ENCODE results near the gene EYA2.
"Not testable (repeated sequence)": the region's sequence is repeated elsewhere in the genome, so short reads cannot be mapped to it uniquely, and the experiment has no call there.

EYA2 gene

DNA sequence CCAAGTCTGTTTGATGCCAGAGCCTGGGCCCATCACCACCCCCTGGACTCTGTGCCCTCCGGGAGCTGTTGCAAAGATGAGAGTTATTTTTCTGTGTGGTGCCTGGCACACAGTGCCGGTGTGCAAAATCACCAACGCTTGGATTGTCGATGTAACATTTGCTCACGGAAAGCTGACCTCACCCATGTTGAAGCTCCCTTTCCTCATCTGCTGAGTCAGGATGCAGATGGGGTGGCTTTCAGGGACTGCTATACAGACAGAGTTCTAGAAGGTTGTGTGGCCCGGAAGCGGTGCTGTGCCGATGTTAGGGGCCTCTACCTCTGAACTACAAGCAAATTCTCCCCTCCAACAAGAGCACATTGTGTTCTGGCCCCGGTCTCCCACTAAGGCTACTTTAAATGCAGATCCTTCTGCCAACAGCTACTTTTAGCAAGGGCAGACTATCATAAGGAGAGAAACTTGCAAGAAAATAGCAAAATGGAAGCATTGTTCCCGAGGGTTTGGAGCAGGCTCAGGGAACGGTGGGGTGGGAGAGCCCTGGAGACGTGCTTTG lies 34.0 kb downstream of the EYA2 start:
- Histone ChIP-seq H3K4me1 (ENCODE audit: control insufficient read depth, insufficient read depth, low read length, poor library complexity, severe bottlenecking) (no peaks in the 10 kb centered on the region), H3K9me3 (ENCODE audit: control insufficient read depth, low read length) (no peaks in the 10 kb centered on the region), H3K27ac (ENCODE audit: insufficient read depth, low read length, poor library complexity, severe bottlenecking) (no peak overlapping the region), H3K4me3 (ENCODE audit: insufficient read depth, low read depth, low read length, poor library complexity, severe bottlenecking) (no peak overlapping the region), H3K36me3 (ENCODE audit: control insufficient read depth, insufficient read depth, low read length) (no peaks in the 10 kb centered on the region), H3K27me3 (replicated peaks; ENCODE audit: control insufficient read depth, insufficient read depth, low read length, poor library complexity, severe bottlenecking) (no peaks in the 10 kb centered on the region)
- DNase-seq, result no peak

DNA sequence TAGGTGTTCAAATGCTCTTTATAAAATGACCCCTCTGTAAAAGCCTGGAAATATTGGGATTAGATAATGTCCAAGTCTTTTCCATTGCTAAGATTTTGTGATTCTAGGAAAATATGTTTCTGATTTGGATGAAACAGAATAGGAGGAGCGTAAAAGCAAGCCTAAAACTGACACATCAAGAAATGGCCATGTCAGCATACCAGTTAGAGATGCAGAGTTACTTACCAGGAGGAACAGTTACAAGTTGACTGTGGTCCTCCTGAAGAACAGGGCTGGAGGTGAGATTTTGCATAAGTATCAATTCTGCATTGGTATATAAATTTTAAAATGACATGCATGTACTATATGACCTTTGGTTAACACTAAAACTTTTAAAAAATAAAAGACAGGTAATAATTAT lies 35.3 kb downstream of the EYA2 start:
- Histone ChIP-seq H3K4me3 (ENCODE audit: insufficient read depth, low read depth, low read length, poor library complexity, severe bottlenecking) (no peak overlapping the region), H3K9me3 (ENCODE audit: control insufficient read depth, low read length) (no peaks in the 10 kb centered on the region), H3K4me1 (ENCODE audit: control insufficient read depth, insufficient read depth, low read length, poor library complexity, severe bottlenecking) (no peaks in the 10 kb centered on the region), H3K27me3 (replicated peaks; ENCODE audit: control insufficient read depth, insufficient read depth, low read length, poor library complexity, severe bottlenecking) (no peaks in the 10 kb centered on the region), H3K27ac (ENCODE audit: insufficient read depth, low read length, poor library complexity, severe bottlenecking) (no peak overlapping the region), H3K36me3 (ENCODE audit: control insufficient read depth, insufficient read depth, low read length) (no peaks in the 10 kb centered on the region)
- no peak for DNase-seq

DNA sequence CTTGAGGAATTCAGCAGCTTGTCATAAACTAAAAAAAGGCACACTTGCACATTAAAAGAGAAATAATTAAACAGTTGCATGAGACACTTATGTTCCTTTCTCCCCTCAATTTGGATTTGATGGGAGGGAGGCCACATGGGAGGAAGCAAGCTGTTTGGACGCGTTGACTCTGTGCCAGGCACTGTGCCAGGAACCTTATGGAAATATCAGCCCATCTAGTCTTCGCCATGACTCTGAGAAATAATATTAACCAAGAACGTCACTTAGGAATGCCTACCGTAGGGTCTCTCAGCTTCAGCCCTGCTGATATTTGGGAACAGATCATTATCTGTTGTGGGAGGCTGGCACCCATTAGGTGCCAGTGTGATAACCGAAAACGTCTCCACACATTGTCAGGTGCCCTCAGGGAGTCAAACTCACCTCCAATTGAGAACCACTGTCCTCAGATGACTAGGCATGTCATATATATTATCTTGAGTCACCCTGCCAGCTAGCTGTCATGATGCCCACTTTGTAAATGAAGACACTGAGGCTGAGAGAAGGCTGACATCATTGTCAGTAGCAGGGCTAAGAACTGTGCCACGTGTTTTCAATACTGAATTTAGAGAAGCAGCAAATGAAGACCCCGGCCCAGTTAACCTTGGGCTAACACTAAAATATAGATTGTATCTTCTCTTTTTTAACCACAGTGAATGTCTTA lies 36.1 kb downstream of the EYA2 start:
- H3K36me3 ChIP-seq (ENCODE audit: control insufficient read depth, insufficient read depth, low read length), result no peaks in the 10 kb centered on the region
- no peaks in the 10 kb centered on the region for H3K27me3 ChIP-seq (replicated peaks; ENCODE audit: control insufficient read depth, insufficient read depth, low read length, poor library complexity, severe bottlenecking)

DNA sequence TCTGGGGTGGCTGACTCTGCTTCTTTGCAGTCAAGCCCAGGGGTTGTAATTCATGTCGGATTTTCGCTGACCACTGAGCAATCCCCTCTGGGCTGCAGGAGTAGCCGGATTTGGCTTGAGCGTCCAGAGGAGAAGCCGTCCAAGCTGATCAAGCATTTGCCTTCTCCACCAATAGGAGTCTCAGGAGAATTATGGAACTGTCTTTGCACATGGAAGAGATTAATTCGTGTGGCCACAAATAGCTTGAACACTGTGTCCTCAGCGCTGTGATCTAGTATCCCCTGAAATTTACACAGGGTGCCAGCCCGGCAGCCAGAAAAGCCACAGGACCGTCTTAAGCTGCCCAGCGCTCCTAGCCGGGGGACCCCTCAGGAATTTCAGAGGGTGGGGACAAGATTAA lies 37.1 kb downstream of the EYA2 start:
- no peak for DNase-seq
- Histone ChIP-seq H3K27me3 (replicated peaks; ENCODE audit: control insufficient read depth, insufficient read depth, low read length, poor library complexity, severe bottlenecking) (no peaks in the 10 kb centered on the region), H3K9me3 (ENCODE audit: control insufficient read depth, low read length) (no peaks in the 10 kb centered on the region), H3K4me1 (ENCODE audit: control insufficient read depth, insufficient read depth, low read length, poor library complexity, severe bottlenecking) (no peaks in the 10 kb centered on the region), H3K27ac (ENCODE audit: insufficient read depth, low read length, poor library complexity, severe bottlenecking) (no peak overlapping the region), H3K36me3 (ENCODE audit: control insufficient read depth, insufficient read depth, low read length) (no peaks in the 10 kb centered on the region), H3K4me3 (ENCODE audit: insufficient read depth, low read depth, low read length, poor library complexity, severe bottlenecking) (no peak overlapping the region)

More for the DNA sequence above, 36.1 kb downstream of the EYA2 start:
- Histone ChIP-seq H3K4me1 (ENCODE audit: control insufficient read depth, insufficient read depth, low read length, poor library complexity, severe bottlenecking) (no peaks in the 10 kb centered on the region), H3K27ac (ENCODE audit: insufficient read depth, low read length, poor library complexity, severe bottlenecking) (no peak overlapping the region), H3K9me3 (ENCODE audit: control insufficient read depth, low read length) (no peaks in the 10 kb centered on the region), H3K4me3 (ENCODE audit: insufficient read depth, low read depth, low read length, poor library complexity, severe bottlenecking) (no peak overlapping the region)
- no peak for DNase-seq

DNA sequence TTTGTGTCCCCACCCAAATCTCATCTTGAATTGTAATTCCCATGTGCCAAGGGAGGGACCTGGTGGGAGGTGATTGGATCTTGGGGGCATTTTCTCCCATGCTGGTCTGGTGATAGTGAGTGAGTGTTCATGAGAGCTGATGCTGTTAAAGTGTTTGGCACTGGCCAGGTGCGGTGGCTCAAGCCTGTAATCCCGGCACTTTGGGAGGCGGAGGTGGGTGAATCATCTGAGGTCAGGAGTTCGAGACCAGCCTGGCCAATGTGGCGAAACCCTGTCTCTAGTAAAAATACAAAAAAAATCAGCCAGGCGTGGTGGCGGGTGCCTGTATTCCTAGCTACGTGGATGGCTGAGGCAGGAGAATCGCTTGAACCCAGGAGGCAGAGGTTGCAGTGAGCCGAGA lies 37.8 kb downstream of the EYA2 start:
- H3K36me3 ChIP-seq (ENCODE audit: control insufficient read depth, insufficient read depth, low read length); H3K27me3 ChIP-seq (replicated peaks; ENCODE audit: control insufficient read depth, insufficient read depth, low read length, poor library complexity, severe bottlenecking); H3K4me3 ChIP-seq (ENCODE audit: insufficient read depth, low read depth, low read length, poor library complexity, severe bottlenecking); DNase-seq; H3K9me3 ChIP-seq (ENCODE audit: control insufficient read depth, low read length); H3K27ac ChIP-seq (ENCODE audit: insufficient read depth, low read length, poor library complexity, severe bottlenecking); H3K4me1 ChIP-seq (ENCODE audit: control insufficient read depth, insufficient read depth, low read length, poor library complexity, severe bottlenecking): not testable (repeated sequence)

DNA sequence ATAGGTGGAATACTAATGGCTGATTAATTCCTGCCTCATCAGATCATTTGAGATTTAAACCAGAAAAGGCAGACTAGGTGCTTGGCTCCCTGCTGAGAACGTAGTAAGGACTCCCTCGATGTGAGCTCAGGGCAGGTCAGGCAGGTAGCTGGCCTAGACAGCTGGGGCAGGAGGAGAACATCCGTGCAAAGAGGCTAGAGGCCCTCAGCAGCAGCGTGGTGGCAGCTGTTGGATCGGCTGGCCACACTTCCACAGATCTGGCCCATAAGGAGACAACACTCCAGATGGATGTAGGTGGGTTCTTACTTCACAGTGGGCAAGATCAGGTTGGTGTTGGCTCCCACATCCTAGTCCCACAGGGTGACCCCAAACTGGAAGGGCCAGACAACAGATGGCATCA lies 38.5 kb downstream of the EYA2 start:
- no peaks in the 10 kb centered on the region for H3K27me3 ChIP-seq (replicated peaks; ENCODE audit: control insufficient read depth, insufficient read depth, low read length, poor library complexity, severe bottlenecking)
- DNase-seq, result no peak
- no peak overlapping the region for H3K27ac ChIP-seq (ENCODE audit: insufficient read depth, low read length, poor library complexity, severe bottlenecking)
- H3K36me3 ChIP-seq (ENCODE audit: control insufficient read depth, insufficient read depth, low read length), result no peaks in the 10 kb centered on the region
- H3K9me3 ChIP-seq (ENCODE audit: control insufficient read depth, low read length), result no peaks in the 10 kb centered on the region
- H3K4me3 ChIP-seq (ENCODE audit: insufficient read depth, low read depth, low read length, poor library complexity, severe bottlenecking), result no peak overlapping the region
- H3K4me1 ChIP-seq (ENCODE audit: control insufficient read depth, insufficient read depth, low read length, poor library complexity, severe bottlenecking), result no peaks in the 10 kb centered on the region

DNA sequence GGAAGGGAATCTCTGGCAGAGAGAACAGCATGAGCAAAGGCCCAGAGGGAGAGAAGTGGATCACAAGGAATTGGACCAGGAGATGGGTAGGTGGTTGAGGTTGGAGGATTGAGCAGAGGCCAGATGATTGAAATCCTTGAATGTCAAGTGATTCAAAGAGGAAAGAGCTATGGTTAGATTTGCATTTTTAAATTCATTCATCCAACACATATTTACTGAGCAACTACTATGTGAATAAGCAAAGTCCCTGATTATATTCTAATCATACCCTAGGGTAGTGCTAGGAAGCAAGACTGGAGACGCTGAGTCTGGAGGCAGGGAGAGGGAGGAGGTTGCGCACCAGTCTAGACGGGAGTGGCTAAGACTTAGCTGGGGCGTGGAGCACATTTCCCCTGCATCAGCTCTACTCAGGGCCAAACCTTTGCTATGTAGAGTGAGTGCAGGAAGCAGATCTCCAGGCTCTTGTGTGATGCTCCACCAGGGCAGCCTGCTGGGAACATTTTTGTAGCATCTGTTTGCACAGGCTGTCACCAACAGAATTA lies 40.2 kb downstream of the EYA2 start:
- Histone ChIP-seq H3K9me3 (ENCODE audit: control insufficient read depth, low read length) (no peaks in the 10 kb centered on the region), H3K36me3 (ENCODE audit: control insufficient read depth, insufficient read depth, low read length) (no peaks in the 10 kb centered on the region), H3K27me3 (replicated peaks; ENCODE audit: control insufficient read depth, insufficient read depth, low read length, poor library complexity, severe bottlenecking) (no peaks in the 10 kb centered on the region), H3K27ac (ENCODE audit: insufficient read depth, low read length, poor library complexity, severe bottlenecking) (no peak overlapping the region), H3K4me1 (ENCODE audit: control insufficient read depth, insufficient read depth, low read length, poor library complexity, severe bottlenecking) (no peaks in the 10 kb centered on the region), H3K4me3 (ENCODE audit: insufficient read depth, low read depth, low read length, poor library complexity, severe bottlenecking) (no peak overlapping the region)
- no peak for DNase-seq

DNA sequence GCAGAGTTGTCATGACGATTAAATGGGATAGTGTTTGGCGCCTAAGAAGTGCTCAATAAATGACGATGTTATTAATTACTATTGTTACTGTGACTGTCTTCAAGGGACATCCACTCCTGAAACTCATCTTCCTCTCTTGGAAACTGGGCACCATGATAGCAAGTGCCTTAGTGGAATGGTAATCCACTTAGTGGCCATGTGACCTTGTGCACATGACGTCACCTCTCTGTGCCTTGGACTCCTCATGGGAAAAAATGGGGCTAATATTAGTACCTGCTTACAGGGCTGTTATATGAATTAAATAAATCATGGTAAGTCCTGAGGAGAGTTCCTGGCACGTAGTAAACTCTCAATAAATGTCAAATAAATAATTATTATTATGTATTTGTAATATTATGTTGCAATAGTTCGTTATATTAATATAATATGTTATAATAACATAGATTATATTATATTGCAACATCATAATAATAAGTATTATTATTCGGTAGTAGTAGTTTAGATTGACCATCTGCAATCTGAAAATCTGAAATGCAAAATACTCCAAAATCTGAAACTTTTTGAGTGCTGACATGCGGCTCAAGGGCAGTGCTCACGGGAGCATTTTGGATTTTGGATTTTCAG lies 40.9 kb downstream of the EYA2 start:
- H3K9me3 ChIP-seq (ENCODE audit: control insufficient read depth, low read length), result no peaks in the 10 kb centered on the region
- no peak overlapping the region for H3K4me3 ChIP-seq (ENCODE audit: insufficient read depth, low read depth, low read length, poor library complexity, severe bottlenecking)
- no peak for DNase-seq

DNA sequence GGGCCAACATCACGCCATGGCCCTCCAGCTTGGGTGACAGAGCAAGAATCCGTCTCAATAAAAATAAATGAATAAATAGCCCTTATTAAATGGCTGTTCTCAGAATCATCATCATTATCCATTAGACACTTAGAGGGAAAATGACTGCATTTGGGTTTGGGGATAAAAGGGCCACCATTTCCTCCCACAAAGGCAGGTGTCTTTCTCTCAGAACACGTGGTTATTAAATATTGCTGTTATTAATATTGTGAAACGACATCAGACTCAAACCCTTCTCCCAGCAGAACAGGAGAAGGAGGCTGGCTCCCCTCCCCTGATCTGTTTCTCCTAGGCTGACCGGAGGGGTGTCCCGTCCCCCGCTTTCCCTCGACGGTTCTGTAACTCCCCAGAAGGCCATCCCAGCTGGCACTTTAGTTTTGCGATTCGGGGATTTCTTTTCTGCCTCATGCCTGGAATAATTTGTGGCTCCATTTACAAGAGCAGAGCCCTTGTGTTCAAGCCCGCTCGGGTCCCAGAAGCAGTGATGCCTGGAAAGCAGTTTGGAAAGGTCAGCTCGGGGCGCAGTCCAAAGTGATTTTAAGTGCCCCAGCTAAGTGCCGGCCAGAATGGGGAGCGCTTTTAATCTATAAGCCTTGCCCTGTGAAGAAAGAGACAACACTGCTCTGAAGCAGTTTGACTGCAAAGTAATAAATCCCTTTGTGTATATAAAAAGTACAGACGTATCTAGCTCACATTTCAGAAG lies 41.9 kb downstream of the EYA2 start:
- no peak for DNase-seq
- Histone ChIP-seq H3K36me3 (ENCODE audit: control insufficient read depth, insufficient read depth, low read length) (no peaks in the 10 kb centered on the region), H3K9me3 (ENCODE audit: control insufficient read depth, low read length) (no peaks in the 10 kb centered on the region), H3K27ac (ENCODE audit: insufficient read depth, low read length, poor library complexity, severe bottlenecking) (no peak overlapping the region), H3K27me3 (replicated peaks; ENCODE audit: control insufficient read depth, insufficient read depth, low read length, poor library complexity, severe bottlenecking) (no peaks in the 10 kb centered on the region), H3K4me1 (ENCODE audit: control insufficient read depth, insufficient read depth, low read length, poor library complexity, severe bottlenecking) (no peaks in the 10 kb centered on the region), H3K4me3 (ENCODE audit: insufficient read depth, low read depth, low read length, poor library complexity, severe bottlenecking) (no peak overlapping the region)

More for the DNA sequence above, 40.9 kb downstream of the EYA2 start:
- Histone ChIP-seq H3K36me3 (ENCODE audit: control insufficient read depth, insufficient read depth, low read length) (no peaks in the 10 kb centered on the region), H3K27me3 (replicated peaks; ENCODE audit: control insufficient read depth, insufficient read depth, low read length, poor library complexity, severe bottlenecking) (no peaks in the 10 kb centered on the region), H3K27ac (ENCODE audit: insufficient read depth, low read length, poor library complexity, severe bottlenecking) (no peak overlapping the region), H3K4me1 (ENCODE audit: control insufficient read depth, insufficient read depth, low read length, poor library complexity, severe bottlenecking) (no peaks in the 10 kb centered on the region)

DNA sequence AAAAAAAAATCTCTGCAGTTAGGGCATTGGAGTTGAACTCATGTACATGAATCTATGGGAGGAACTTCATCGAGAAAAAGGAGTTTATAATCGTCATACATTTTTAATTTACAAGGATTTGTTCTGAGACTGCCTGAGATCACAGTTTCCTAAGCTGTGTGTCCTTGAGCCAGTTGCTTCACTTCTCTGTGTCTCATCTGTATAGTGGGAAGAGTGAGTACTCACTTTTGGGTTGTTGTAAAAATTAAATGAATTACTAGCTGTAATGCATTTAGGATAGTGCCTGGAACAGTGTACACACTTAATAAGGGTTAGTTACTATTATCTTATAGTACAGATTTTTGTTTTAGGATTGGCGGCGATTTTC lies 42.5 kb downstream of the EYA2 start:
- Histone ChIP-seq H3K4me1 (ENCODE audit: control insufficient read depth, insufficient read depth, low read length, poor library complexity, severe bottlenecking) (no peaks in the 10 kb centered on the region), H3K4me3 (ENCODE audit: insufficient read depth, low read depth, low read length, poor library complexity, severe bottlenecking) (no peak overlapping the region), H3K36me3 (ENCODE audit: control insufficient read depth, insufficient read depth, low read length) (no peaks in the 10 kb centered on the region), H3K9me3 (ENCODE audit: control insufficient read depth, low read length) (no peaks in the 10 kb centered on the region), H3K27ac (ENCODE audit: insufficient read depth, low read length, poor library complexity, severe bottlenecking) (no peak overlapping the region), H3K27me3 (replicated peaks; ENCODE audit: control insufficient read depth, insufficient read depth, low read length, poor library complexity, severe bottlenecking) (no peaks in the 10 kb centered on the region)
- no peak for DNase-seq

Data from effector memory CD4-positive, alpha-beta T cell (primary cell).